HG03060 (cell line): ENCODE measurements around the gene ACAP2.
A peak's percentile ranks its signal among the peaks of the same experiment; 100 is the strongest.

ENCODE experiments used
- ATAC-seq: cut with Tn5 transposase; IDR thresholded peaks from one replicate; pipeline ENCODE4 v1.9.1; 2021; ENCODE audit warnings: low read depth, moderate number of reproducible peaks; ENCODE audit not compliant: unreplicated experiment

The ACAP2 gene

GRCh38 chr3:195265363-195265976 lies 177.3 kb downstream of the ACAP2 start:
- no peak for ATAC-seq

- no peak for ATAC-seq
Observed at GRCh38 chr3:195263925-195264600, 178.8 kb downstream of the ACAP2 start.

- no peak for ATAC-seq
Observed at GRCh38 chr3:195263193-195263924, 179.5 kb downstream of the ACAP2 start.

- no peak for ATAC-seq
Observed at GRCh38 chr3:195261925-195262324, 180.9 kb downstream of the ACAP2 start.

DNA sequence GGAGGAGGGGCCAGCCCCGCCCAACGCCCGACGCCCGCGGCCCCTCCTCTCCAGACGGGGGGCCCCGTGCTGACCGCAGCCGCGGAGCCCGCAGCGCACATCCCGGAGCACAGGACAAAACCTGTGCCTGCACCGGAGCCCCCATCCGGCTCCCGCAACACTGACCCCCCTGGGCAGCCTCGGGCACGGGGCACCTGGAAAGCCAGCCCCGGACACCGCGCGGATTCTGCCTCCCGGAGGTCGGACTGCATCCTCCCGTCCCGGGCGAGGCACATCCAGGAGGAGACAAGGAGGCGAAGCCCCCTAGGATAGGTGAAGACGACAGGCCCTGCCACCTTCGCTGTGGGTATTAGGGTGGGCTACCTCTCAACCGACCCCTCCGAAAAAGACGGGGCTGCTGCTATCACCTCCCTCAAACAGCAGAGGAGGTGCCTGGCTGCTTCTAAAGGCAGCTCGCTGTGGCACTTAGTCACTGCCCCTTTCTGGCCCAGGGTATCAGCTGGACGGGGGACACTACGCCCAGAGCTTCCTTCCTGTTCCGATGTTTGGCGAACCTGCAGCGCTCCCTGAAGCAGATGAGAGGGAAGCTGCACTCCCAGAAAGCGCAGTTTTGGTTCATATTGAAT lies 182.4 kb downstream of the ACAP2 start:
- peak; percentile 6 for ATAC-seq

- ATAC-seq: peak; percentile 38
Observed at GRCh38 chr3:195259475-195260279, 183.1 kb downstream of the ACAP2 start.

DNA sequence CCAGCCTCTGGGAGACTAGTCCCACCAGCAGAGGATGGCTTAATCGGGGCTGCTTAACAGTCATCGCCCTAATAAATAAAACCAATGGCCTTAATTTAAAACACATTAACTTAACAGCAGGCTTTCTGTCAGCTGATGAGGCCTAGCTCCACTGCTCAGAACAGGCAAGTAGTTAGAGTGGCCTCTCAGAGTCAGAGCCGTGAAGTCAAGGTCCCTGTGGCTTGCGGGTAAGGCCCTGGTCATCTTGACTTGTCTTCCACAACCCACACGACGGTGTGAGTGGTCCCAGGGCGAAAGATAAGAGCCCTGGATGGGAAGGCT lies 183.7 kb downstream of the ACAP2 start:
- no peak for ATAC-seq

DNA sequence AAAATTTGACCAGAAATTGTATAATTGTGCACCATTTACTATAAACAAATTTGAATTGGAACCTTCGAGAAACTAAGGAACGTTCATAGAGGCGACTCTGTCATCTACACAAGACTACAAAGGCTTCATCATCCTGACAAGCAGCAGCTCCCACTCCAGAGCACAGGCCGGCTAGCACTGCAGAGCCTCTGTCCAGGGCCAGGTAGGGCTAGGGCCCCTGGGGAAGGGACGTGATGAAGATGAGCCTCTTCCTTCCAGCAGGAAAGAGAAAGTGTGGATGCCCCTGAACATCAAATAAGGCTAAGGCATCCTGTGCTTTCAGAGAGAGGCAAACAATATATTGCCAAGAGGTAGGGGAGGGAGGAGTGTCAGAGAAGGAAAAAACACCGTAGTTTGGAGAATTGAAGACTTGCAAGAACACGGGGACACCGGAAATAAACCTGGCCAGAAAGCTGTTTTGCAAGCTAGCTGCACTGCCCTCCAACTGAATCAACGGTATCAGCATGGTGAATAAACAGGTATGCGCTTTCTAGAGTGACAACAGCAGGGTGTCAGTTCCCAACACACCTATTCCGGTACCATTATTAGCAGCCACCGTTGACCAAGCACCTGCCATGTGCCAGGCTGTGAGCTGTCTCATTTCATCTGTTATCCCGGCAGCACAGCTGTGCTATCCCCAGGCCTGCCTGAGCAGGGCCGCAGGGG lies 184.2 kb downstream of the ACAP2 start:
- ATAC-seq: no peak

- ATAC-seq: no peak
Observed at GRCh38 chr3:195257454-195258448, 185.1 kb downstream of the ACAP2 start.

GRCh38 chr3:195256639-195257453 lies 186.0 kb downstream of the ACAP2 start:
- no peak for ATAC-seq

DNA sequence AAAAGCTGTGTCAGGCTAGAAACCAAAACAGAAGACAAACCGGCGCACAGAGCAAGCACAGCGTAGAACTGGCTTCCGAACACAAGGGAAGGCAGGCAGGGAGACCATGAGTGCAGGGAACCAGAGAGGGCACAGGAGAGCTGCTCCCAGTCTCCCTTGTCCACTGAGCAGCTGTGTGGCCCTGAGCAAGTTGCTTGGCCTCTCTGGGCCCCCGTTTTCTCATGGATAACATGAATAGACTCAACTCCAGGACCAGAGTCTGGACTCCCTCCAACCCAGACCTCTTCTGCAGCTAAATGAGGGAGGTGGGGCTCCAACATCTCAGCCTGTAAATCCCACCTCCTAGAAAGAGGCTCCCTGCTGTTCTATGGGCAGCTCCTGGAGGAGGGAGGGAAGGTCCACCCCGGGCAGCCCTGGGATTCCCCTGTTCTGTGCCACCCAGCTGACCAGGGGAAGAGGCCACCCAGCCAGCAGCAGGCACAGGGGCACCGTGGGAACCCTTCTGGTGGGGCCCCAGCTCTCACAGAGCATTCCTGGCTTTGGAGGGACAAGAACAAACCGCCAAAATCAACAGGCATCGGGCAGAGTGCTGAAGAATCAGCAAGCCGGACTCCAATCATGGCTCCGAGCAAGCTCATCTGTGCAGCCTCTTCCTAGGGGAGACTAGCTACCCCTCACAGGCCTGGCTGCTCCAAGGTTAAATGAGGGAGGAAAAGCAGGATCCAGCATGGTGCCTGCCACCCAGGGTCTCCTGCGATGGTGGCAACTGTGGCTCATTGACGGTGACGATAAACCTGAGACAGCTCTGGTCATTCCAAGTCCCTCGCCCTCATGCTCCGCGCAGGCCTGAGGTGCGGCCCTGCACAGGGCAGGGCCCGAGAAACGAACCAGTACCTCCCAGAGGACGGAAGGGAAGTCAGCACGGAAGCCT lies 187.0 kb downstream of the ACAP2 start:
- no peak for ATAC-seq

DNA sequence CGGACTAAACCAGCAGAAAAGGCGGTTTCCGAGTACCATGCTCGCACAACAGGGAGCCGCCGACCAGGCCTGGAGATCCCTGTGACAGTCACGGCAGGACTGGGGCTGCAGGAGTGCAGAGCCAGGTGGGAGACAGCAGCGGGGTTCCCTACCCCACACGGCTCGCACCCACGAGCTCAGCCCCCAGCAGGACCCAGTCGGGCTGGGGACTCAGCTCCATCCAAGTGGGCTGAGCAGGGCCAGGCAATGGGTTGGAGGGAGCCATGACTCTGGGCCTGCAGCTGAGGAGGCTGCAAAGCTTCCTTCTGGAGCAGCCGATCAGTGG lies 187.7 kb downstream of the ACAP2 start:
- ATAC-seq: no peak

DNA sequence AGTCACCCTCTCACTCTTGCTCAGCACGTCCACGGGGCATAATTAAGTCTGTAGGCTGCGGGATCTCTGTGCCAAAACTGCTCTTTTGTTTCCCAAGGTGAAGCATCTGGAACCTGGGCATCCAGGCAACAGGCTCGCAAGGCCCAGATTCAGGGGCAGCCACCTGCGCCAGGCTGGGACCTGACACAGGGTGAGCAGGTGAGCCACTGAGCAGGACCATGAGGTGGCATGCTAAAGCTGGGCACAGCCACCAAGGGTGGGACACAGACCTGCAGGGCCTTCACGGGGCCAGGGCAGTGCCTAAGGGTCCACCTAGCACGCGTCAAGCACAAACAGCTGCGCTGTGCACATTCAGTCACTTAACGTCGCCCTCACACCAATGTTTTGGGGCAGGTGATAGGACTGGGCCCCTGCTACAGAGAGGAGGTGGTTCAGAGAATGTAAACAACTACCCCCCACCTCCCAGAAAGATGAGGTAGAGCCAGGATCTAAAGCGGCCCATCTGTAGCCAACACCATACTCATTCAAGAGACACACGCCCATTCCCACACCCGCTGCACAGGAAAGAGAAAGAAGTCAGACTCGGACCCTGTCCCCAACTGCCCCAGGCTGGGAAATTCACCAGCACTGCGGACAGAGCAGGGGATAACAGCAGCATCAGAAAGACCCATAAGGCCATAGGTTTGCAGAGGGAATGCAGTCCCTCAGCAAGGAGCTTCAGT lies 188.2 kb downstream of the ACAP2 start:
- no peak for ATAC-seq

DNA sequence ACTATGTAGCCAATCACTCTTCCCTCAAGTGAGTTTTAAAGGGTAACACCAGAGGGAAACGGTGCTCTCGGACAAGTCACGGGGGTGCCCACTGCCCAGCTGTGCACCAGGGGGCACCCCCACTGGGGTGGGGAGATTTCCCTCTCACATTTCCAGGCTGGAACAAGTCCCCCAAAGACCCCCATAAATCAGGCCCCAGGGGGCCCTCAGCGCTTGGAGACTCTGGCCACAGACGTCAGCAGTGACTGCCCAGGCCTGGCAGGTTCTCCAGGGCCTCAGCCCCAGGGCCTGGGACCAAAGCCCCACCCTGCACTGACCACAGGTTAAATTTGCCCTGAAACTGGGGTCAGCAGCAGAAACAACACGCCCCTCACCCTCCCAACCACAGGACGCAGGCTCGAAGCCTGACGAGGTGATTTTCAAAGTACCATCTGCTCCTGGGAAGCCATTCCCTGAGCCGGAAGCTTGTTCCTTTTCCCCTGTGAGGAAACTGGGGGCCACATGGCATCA lies 188.8 kb downstream of the ACAP2 start:
- no peak for ATAC-seq

GRCh38 chr3:195251336-195252065 lies 191.3 kb downstream of the ACAP2 start:
- ATAC-seq: no peak
